ENCODE measurements around the gene SCGB1D2.
"Not testable (repeated sequence)": the region's sequence is repeated elsewhere in the genome, so short reads cannot be mapped to it uniquely, and the experiment has no call there.

SCGB1D2 gene

GRCh38 chr11:62242021-62242420, at the start of gene SCGB1D2:
Gene SCGB1D2, plus strand, starts transcription at chr11:62242239. Its CDS starts 69 bp downstream, at chr11:62242308.
- no peak for DNase-seq (ENCODE audit: low read depth)

- peak; percentile 8 for DNase-seq (ENCODE audit: low read depth)
These were observed 48.1 kb upstream of the SCGB1D2 start for GRCh38 chr11:62193952-62194351.

- not testable (repeated sequence) for DNase-seq (ENCODE audit: low read depth)
These were observed 47.0 kb upstream of the SCGB1D2 start for GRCh38 chr11:62195010-62195409.

- DNase-seq (ENCODE audit: low read depth), result no peak
These were observed 46.1 kb upstream of the SCGB1D2 start for GRCh38 chr11:62195945-62196344.

- not testable (repeated sequence) for DNase-seq (ENCODE audit: low read depth)
These were observed 44.6 kb upstream of the SCGB1D2 start for GRCh38 chr11:62197400-62197799.

- DNase-seq (ENCODE audit: low read depth), result no peak
These were observed 40.7 kb upstream of the SCGB1D2 start for GRCh38 chr11:62201376-62201775.

GRCh38 chr11:62202910-62203309, 39.1 kb upstream of the SCGB1D2 start:
- no peak for DNase-seq (ENCODE audit: low read depth)

GRCh38 chr11:62204430-62204829, 37.6 kb upstream of the SCGB1D2 start:
- no peak for DNase-seq (ENCODE audit: low read depth)

- DNase-seq (ENCODE audit: low read depth), result no peak
These were observed 36.6 kb upstream of the SCGB1D2 start for GRCh38 chr11:62205441-62205840.

- not testable (repeated sequence) for DNase-seq (ENCODE audit: low read depth)
These were observed 35.6 kb upstream of the SCGB1D2 start for GRCh38 chr11:62206276-62207066.

- no peak for DNase-seq (ENCODE audit: low read depth)
These were observed 33.3 kb upstream of the SCGB1D2 start for GRCh38 chr11:62208785-62209144.

GRCh38 chr11:62217191-62217748, 24.8 kb upstream of the SCGB1D2 start:
- DNase-seq (ENCODE audit: low read depth), result peak; percentile 21

GRCh38 chr11:62221498-62221897, 20.5 kb upstream of the SCGB1D2 start:
- DNase-seq (ENCODE audit: low read depth), result no peak

GRCh38 chr11:62223095-62223494, 18.9 kb upstream of the SCGB1D2 start:
- DNase-seq (ENCODE audit: low read depth), result peak; percentile 9

- DNase-seq (ENCODE audit: low read depth), result no peak
These were observed 8.3 kb upstream of the SCGB1D2 start for GRCh38 chr11:62233730-62234129.

- no peak for DNase-seq (ENCODE audit: low read depth)
These were observed 5.9 kb upstream of the SCGB1D2 start for GRCh38 chr11:62236187-62236586.

- DNase-seq (ENCODE audit: low read depth), result no peak
These were observed 4.5 kb upstream of the SCGB1D2 start for GRCh38 chr11:62237499-62237898.

GRCh38 chr11:62238151-62238550, 3.9 kb upstream of the SCGB1D2 start:
- DNase-seq (ENCODE audit: low read depth), result no peak

- DNase-seq (ENCODE audit: low read depth), result no peak
These were observed 944 bp upstream of the SCGB1D2 start for GRCh38 chr11:62241095-62241494.

- DNase-seq (ENCODE audit: low read depth), result peak; percentile 53
These were observed 3.3 kb downstream of the SCGB1D2 start for GRCh38 chr11:62245271-62245753.

GRCh38 chr11:62251698-62252097, 9.7 kb downstream of the SCGB1D2 start:
- no peak for DNase-seq (ENCODE audit: low read depth)

- no peak for DNase-seq (ENCODE audit: low read depth)
These were observed 12.0 kb downstream of the SCGB1D2 start for GRCh38 chr11:62253999-62254542.

GRCh38 chr11:62256281-62256680, 14.2 kb downstream of the SCGB1D2 start:
- peak; percentile 43 for DNase-seq (ENCODE audit: low read depth)

All from iris pigment epithelial cell (primary cell).